ENCODE results near the gene LINGO4.

LINGO4 gene

DNA sequence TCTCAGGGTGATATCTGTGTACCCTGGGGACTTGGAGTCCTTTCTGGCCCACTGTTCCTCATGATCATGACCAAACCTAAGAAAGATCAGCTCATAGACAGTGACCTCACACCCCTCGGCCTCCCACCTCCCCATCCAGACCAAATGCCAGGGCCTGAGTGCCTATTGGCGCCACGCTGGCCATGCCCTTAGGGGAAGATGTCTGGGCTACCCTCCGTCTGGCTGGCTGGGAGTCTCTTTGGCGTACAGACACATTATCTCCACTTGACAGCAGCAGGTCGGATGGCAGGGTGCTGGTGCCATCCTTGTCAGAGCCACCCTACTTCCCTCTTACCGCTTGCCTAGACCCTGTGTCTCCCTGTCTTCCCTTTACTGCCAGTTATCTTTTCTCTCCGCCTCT, 18.0 kb upstream of the LINGO4 start:
- TF ChIP-seq, protein P1, sequence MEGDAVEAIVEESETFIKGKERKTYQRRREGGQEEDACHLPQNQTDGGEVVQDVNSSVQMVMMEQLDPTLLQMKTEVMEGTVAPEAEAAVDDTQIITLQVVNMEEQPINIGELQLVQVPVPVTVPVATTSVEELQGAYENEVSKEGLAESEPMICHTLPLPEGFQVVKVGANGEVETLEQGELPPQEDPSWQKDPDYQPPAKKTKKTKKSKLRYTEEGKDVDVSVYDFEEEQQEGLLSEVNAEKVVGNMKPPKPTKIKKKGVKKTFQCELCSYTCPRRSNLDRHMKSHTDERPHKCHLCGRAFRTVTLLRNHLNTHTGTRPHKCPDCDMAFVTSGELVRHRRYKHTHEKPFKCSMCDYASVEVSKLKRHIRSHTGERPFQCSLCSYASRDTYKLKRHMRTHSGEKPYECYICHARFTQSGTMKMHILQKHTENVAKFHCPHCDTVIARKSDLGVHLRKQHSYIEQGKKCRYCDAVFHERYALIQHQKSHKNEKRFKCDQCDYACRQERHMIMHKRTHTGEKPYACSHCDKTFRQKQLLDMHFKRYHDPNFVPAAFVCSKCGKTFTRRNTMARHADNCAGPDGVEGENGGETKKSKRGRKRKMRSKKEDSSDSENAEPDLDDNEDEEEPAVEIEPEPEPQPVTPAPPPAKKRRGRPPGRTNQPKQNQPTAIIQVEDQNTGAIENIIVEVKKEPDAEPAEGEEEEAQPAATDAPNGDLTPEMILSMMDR (IDR thresholded peaks at IDR 0.05; ENCODE audit: low read length, missing control alignments) = no peak
- H3K4me3 ChIP-seq (replicated peaks; ENCODE audit: low read depth, low read length) = no peak overlapping the region

DNA sequence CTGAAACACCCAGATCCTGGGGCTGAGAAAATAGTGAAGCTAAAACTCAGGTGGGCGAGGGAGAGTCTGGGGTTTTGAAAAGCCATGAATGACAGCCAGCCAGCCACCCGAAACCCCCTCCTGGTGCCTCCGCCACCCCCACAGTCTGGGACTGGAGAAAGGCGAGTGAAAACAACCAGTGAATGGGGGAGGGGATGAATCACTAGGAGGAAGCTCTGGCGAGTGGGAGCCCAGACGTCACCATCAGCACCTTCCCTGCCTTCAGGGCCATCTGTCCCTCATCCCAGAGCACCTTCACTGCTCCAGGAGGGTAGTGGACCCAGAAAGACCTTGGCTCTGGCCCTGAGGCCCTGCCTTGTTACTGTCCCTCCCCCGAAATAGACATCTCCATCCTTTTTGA, 17.2 kb upstream of the LINGO4 start:
- no peak overlapping the region for H3K4me3 ChIP-seq (replicated peaks; ENCODE audit: low read depth, low read length)
- DNase-seq (ENCODE audit: low read depth) = no peak
- TF ChIP-seq, protein P1 (IDR thresholded peaks at IDR 0.05; ENCODE audit: low read length, missing control alignments) = no peak

More for the DNA sequence above, 18.0 kb upstream of the LINGO4 start:
- no peak for DNase-seq (ENCODE audit: low read depth)

DNA sequence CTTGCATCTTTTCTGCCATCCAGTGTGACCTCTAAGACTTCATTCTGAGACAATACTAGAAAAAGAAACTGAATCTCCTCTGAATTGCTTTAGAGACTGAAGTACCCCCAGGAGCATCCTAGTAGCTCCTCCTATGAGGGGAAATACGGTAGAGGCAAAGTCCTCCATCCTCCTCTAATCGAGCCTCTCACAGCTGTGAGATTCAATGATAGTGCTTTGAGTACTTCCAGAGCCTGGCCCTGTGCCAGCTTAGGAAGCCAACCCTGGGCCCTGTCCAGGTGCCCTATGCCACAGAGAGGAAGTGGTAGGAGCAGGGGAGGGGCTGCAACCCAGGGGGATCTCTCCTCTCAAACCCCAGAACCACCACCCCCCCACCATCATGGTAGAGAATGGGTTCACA, 15.7 kb upstream of the LINGO4 start:
- DNase-seq (ENCODE audit: low read depth) = no peak
- H3K4me3 ChIP-seq (replicated peaks; ENCODE audit: low read depth, low read length) = no peak overlapping the region
- TF ChIP-seq, protein P1 (IDR thresholded peaks at IDR 0.05; ENCODE audit: low read length, missing control alignments) = no peak

DNA sequence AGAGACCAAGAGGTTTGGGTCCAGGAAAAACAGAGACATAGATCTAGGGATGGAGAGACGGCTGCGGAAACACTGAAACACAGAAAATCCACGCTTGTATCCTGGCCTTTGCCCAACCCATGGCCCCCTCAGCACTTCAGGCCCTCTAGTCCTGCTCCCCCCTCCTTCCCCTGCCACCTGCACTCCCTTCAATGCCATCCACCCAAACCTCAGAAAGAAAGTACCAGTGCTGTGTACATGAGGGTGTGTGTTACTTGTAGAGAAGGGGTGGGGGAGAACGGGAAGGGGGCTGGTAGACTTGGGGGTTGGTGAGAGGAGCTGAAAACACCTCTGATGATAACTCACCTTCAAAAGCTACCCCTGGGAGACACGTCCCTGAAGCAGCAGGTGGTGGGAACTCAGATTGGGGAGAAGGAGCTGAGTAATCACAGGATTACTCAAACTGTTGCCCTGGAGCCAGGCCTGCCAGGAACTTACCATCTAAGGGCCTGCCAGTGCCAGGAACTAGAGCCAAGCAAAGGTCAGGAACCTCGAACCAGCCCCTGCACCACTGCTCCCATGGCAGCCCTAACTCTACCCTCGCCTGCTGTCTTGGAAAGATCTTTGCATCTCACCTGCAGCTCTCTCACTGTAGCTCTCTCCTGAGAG, 14.9 kb upstream of the LINGO4 start:
- TF ChIP-seq, protein P1 (IDR thresholded peaks at IDR 0.05; ENCODE audit: low read length, missing control alignments) = no peak
- no peak for DNase-seq (ENCODE audit: low read depth)

DNA sequence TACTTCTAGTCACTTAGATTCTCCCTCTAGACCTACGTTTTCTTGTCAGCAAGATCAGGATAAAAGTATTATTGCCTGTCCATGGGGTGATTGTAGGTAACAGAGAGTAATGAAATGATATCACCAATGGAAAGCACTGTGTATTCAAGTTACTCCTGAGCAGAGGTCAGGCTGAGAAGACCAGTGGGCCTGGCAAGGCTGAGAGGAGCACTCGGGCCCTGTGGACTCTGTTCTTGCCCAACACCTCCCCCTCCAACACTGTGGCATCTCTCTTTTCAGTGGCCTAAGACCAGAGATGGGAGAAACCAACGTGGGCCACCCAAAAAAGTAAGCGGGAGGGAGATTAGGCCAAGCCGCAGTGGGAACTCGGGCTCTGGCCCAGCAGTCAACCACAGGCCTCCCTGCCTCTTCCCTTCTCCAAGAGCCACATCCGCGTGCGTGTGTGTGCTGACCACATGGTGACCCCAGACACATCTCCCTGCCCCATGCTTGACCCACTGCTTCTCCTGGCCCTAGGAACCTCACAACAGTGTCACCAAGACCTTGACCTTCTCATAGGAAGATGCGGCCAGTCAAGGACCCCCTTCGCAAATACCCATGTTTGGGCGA, 14.1 kb upstream of the LINGO4 start:
- TF ChIP-seq, protein P1 (IDR thresholded peaks at IDR 0.05; ENCODE audit: low read length, missing control alignments) = no peak
- no peak overlapping the region for H3K4me3 ChIP-seq (replicated peaks; ENCODE audit: low read depth, low read length)

More for the DNA sequence above, 14.9 kb upstream of the LINGO4 start:
- no peak overlapping the region for H3K4me3 ChIP-seq (replicated peaks; ENCODE audit: low read depth, low read length)

DNA sequence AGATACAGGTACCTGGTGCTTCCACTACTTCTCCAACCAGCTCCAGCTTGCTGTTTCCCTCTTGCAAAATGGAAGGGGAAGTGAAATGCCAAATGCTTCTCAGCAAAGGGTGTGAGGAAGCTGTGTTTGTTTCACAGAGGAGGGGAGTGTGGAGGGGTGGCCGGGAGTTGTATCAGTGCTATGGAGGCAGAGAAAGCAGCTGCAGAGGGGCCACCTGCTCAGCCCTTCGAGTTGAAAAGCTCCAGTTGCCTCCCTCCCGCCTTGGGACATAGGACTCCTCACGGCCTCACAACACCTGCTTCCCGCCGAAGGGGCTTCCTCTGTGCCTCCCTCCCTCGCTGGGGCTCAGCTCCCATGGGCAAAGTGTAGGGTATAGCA, 12.1 kb upstream of the LINGO4 start:
- DNase-seq (ENCODE audit: low read depth) = no peak
- TF ChIP-seq, protein P1 (IDR thresholded peaks at IDR 0.05; ENCODE audit: low read length, missing control alignments) = no peak
- no peak overlapping the region for H3K4me3 ChIP-seq (replicated peaks; ENCODE audit: low read depth, low read length)

More for the DNA sequence above, 14.1 kb upstream of the LINGO4 start:
- DNase-seq (ENCODE audit: low read depth) = no peak

All from fibroblast of pulmonary artery (primary cell).